NB4 (cell line): Measurements from ENCODE around the gene TUBB2B.
A peak's percentile ranks its signal among the peaks of the same experiment; 100 is the strongest.

ENCODE experiments used
- DNase-seq: peaks from one replicate; pipeline ENCODE4 v3.0.0; 2010; ENCODE audit warnings: low read depth
- H3K4me3 ChIP-seq: one replicate; pipeline ENCODE4 v1.5.1; 2011; ENCODE audit warnings: mild to moderate bottlenecking, low read depth, low read length, moderate library complexity
- MYC ChIP-seq: IDR thresholded peaks from 2 replicates; pipeline ENCODE4 v1.6.1; 2011; ENCODE audit warnings: low read depth, low read length
- POLR2A ChIP-seq: IDR thresholded peaks from 2 replicates; pipeline ENCODE4 v1.6.1; 2011; ENCODE audit warnings: mild to moderate bottlenecking; ENCODE audit not compliant: insufficient read length; ENCODE audit errors: extremely low read depth
- TF ChIP-seq, protein P1 (sequence below): IDR thresholded peaks from one replicate; pipeline ENCODE4 v1.5.1; 2012; ENCODE audit warnings: low read depth, low read length
- TF ChIP-seq, protein P2 (sequence below): IDR thresholded peaks from 2 replicates; pipeline ENCODE4 v1.6.1; 2011; ENCODE audit warnings: low read depth, low read length

Gene TUBB2B

DNA sequence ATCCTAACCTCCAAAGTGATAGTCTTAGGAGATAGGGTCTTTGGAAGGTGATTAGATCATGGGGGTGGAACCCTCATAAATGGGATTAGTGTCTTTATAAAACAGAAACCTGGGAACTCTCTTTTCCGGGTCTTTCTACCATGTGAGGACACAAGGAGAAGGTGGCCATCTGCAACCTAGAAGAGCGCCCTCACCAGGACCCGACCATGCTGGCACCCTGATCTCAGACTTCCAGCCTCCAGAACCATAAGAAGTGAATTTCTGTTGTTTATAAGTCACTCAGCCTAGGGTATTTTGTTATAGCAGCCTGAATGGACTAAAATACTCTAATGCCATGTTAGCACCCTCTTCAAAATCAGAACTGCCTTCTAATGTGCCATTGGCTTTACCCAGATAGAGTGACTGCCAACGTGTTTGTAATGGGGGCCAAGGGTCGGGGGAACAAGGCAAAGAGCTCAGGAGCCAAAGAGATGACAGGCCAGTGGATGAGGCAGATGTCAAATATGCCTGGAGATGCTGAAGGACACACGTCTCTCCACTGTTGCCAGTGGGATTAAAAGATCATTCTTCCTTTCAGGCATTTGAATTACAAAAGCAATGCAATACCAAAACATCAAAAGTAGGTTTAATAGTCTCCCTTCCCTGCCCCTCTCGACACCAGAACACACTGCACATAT is 21.0 kb downstream of the TUBB2B start:
- H3K4me3 ChIP-seq, result no peak overlapping the region
- no peak for DNase-seq
- TF ChIP-seq, protein P1, sequence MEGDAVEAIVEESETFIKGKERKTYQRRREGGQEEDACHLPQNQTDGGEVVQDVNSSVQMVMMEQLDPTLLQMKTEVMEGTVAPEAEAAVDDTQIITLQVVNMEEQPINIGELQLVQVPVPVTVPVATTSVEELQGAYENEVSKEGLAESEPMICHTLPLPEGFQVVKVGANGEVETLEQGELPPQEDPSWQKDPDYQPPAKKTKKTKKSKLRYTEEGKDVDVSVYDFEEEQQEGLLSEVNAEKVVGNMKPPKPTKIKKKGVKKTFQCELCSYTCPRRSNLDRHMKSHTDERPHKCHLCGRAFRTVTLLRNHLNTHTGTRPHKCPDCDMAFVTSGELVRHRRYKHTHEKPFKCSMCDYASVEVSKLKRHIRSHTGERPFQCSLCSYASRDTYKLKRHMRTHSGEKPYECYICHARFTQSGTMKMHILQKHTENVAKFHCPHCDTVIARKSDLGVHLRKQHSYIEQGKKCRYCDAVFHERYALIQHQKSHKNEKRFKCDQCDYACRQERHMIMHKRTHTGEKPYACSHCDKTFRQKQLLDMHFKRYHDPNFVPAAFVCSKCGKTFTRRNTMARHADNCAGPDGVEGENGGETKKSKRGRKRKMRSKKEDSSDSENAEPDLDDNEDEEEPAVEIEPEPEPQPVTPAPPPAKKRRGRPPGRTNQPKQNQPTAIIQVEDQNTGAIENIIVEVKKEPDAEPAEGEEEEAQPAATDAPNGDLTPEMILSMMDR, result peak; percentile 4
- TF ChIP-seq, protein P2, sequence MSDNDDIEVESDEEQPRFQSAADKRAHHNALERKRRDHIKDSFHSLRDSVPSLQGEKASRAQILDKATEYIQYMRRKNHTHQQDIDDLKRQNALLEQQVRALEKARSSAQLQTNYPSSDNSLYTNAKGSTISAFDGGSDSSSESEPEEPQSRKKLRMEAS, result no peak
- TF ChIP-seq MYC (no peak), POLR2A (no peak)

DNA sequence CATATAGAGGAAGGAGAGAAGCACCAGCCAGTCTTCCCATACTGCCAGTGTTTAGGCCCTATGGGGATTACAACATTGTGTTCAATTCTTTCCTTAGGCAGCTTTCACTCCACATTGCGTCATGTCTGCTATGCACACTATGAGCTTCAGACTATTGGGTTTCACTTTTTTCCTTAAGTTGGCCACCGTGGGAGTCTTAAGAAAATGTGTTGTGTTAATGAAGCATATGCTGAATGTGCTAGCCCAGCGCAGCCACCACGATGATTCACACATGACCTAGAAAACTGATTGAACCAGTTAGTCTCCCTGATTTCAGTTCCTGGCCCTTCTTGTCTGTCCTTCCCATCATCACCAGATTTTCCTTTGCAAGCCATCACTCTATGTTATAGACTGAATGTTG is 21.5 kb downstream of the TUBB2B start:
- no peak overlapping the region for H3K4me3 ChIP-seq
- peak; percentile 85 for DNase-seq

DNA sequence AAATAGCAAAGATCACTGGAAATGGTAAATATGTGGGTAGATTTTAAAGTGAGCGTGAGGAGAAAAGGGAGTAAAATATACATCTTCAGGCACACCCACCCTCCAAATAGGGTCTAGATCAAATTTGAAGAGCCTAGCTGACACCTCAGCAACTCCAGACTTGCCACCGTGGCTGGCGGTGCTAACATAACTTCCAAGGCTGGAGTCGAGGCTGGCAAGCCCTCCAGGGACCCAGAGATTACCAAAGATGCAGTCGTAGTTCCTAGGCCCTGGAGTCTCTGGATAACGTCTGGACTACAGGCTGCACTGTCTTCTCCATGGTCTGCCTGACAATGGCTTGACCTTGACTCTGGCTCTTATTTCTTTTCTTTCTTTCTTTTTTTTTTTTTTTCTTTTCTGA is 22.5 kb downstream of the TUBB2B start:
- H3K4me3 ChIP-seq, result no peak overlapping the region
- no peak for DNase-seq
- TF ChIP-seq MYC, result no peak
- TF ChIP-seq, protein P1, result no peak

More for the DNA sequence above, 21.5 kb downstream of the TUBB2B start:
- TF ChIP-seq, protein P2, result no peak
- TF ChIP-seq, protein P1, result no peak
- TF ChIP-seq MYC (no peak), POLR2A (no peak)

DNA sequence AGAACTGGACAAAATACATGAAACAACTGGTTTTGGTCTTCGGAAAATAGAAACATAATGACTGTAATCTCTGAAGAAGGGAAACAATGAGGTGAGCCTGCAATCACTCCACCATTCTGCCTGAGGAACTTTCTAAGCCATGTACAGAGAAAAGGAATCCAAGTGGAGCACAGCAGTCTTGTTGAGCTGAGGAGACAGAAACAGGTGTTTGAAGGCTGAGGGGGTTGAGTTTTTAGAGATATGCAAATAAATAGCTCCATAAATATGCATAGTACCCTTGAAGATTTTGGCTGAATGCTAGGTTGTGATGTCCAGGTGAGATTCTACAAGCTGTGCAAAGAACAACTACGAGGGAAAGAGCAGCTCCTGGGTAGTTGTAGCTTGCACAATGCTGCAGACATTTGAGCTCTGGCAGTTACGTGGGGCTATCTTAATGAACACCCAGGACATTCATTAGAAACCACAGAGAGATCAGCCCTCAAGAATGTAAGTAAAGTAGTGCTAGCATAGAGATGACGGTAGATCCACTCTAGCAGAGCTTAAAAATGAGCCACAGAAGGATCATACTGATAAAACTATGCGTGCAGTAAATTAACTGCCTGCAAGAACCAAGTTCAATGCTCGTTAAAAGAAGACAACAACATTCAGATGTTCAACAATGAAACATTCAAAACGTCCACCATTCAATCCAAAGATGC is 24.3 kb downstream of the TUBB2B start:
- TF ChIP-seq MYC (no peak), POLR2A (no peak)
- TF ChIP-seq, protein P1, result no peak
- TF ChIP-seq, protein P2, result no peak
- no peak for DNase-seq
- no peak overlapping the region for H3K4me3 ChIP-seq

DNA sequence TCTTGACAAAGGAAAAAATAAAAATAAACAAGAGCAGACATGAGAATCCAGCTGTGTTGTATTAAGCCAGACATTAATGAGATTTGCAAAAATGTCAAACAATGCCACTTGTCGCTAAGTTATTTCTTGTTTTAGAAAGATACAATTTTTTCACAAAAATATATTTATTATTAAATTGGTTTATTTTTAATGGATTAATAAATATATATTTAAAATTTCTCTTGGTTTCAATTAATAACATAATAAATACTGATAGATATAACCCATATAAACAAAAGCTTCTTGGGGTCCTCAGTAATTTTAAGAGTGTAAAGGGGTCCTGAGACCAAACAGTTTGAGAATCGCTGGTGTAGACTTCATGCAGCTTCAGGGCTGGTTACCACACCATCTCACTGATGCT is 26.1 kb downstream of the TUBB2B start:
- TF ChIP-seq, protein P1, result no peak
- TF ChIP-seq POLR2A (no peak), MYC (no peak)
- TF ChIP-seq, protein P2, result no peak
- no peak for DNase-seq
- no peak overlapping the region for H3K4me3 ChIP-seq

DNA sequence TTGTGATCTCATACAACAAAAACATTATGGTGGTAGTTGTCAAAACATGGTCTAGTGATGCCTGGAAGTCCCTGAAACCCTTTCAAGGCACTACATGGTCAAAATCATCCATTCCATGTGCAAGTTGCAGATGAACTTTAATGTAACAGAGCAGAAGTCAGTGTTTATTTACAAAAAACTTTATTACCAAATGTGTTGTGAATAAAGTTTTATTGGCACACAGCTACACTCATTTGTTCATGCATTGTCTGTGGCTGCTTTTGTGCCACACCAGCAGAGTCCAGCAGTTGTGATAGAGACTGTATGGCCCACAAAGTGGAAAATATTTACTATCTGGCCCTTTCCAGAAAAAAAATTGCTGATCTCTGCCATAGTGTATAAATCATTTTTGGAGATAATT is 26.8 kb downstream of the TUBB2B start:
- TF ChIP-seq POLR2A (no peak), MYC (no peak)
- TF ChIP-seq, protein P2, result no peak
- no peak for DNase-seq
- H3K4me3 ChIP-seq, result no peak overlapping the region
